ACC112 (cell line): Measurements from ENCODE around the gene LSM14B.
"Not testable (repeated sequence)": the region's sequence is repeated elsewhere in the genome, so short reads cannot be mapped to it uniquely, and the experiment has no call there.

Source experiments
- H2AFZ ChIP-seq: fragments of 200-600 bp; sonication (generic); one replicate; pipeline ENCODE4 v1.6.0; 2017; ENCODE audit warnings: antibody characterized with exemption, low read length; ENCODE audit not compliant: unreplicated experiment
- H3K27ac ChIP-seq: fragments of 200-600 bp; sonication (generic); 2 replicates; pipeline ENCODE4 v1.5.1; 2014; ENCODE audit warnings: low read depth, mild to moderate bottlenecking, antibody characterized with exemption, low read length, moderate library complexity
- H3K27me3 ChIP-seq: fragments of 200-600 bp; sonication (generic); 2 replicates; pipeline ENCODE4 v1.6.1; 2014; ENCODE audit warnings: mild to moderate bottlenecking, antibody characterized with exemption, low read length, moderate library complexity, mixed read lengths; ENCODE audit not compliant: insufficient read depth
- H3K36me3 ChIP-seq: fragments of 200-600 bp; sonication (generic); 2 replicates; pipeline ENCODE4 v1.6.1; 2016; ENCODE audit warnings: mild to moderate bottlenecking, antibody characterized with exemption, low read length, moderate library complexity, mixed read lengths; ENCODE audit not compliant: insufficient read depth
- H3K4me1 ChIP-seq: fragments of 200-600 bp; sonication (generic); one replicate; pipeline ENCODE4 v1.6.1; 2016; ENCODE audit warnings: low read length, mixed read lengths; ENCODE audit not compliant: insufficient read depth, unreplicated experiment, control insufficient read depth
- H3K4me3 ChIP-seq: fragments of 200-600 bp; sonication (generic); 2 replicates; pipeline ENCODE4 v1.5.1; 2014; ENCODE audit warnings: mild to moderate bottlenecking, low read depth, low read length
- H3K79me2 ChIP-seq: fragments of 200-600 bp; sonication (generic); one replicate; pipeline ENCODE4 v1.6.0; 2016; ENCODE audit warnings: low read length; ENCODE audit not compliant: control insufficient read depth, unreplicated experiment, insufficient read depth

Gene LSM14B

GRCh38 chr20:62121776-62122653, at the start of gene LSM14B:
LSM14B (plus strand) TSS chr20:62122475; CDS start chr20:62122667, 192 bp downstream.
- Histone ChIP-seq H3K27ac (peak within 1 kb of the TSS; percentile 90), H3K4me3 (peak within 1 kb of the TSS; percentile 92), H3K36me3 (peaks cover 7% of the 10 kb centered on the region; the same call in 1 of the 2 replicates), H2AFZ (peak within 1 kb of the TSS; percentile 77), H3K79me2 (peaks cover 19% of the 10 kb centered on the region), H3K27me3 (peaks cover 21% of the 10 kb centered on the region), H3K4me1 (peaks cover 8% of the 10 kb centered on the region)

DNA sequence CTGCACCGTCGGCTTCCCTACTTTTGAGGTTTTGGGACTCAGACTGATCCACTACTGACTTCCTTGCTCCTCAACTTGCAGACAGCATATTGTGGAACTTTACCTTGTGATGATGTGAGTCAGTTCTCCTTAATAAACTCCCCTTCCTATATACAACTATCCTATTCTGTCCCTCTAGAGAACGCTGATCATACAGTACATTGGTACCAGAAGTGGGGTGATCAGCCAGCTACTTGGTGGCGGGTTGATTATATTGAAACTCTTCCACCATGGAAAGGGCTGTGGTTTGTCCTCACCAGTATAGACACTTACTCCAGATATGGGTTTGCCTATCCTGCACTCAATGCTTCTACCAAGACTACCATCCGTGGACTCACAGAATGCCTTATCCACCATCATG, 49.0 kb upstream of the LSM14B start:
- Histone ChIP-seq H3K4me1 (no peaks in the 10 kb centered on the region), H3K27ac (no peak overlapping the region), H3K27me3 (peaks cover 5% of the 10 kb centered on the region; the same call in 1 of the 2 replicates), H2AFZ (no peak overlapping the region), H3K4me3 (no peak overlapping the region), H3K36me3 (no peaks in the 10 kb centered on the region), H3K79me2 (no peaks in the 10 kb centered on the region)

DNA sequence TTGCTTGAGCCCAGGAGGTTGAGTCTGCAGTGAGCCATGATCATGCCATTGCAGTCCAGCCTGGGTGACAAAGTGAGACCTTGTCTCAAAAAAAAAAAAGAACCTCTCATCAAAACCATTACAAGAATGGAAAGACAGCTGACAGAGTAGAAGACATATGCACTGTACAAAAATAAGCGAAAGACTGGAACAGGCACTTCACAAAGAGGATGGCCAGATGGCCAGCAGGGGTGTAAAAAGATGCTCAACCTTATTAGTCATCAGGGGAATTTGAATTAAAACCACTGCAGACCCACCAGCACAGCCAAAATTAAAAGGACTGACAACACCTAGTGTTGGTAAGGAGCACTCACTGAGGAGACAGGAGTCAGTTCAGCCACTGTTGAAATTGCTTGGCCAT, 43.1 kb upstream of the LSM14B start:
- Histone ChIP-seq H3K4me1 (no peaks in the 10 kb centered on the region), H3K27ac (no peak overlapping the region), H3K79me2 (no peaks in the 10 kb centered on the region), H3K27me3 (peaks cover 28% of the 10 kb centered on the region), H2AFZ (no peak overlapping the region), H3K36me3 (no peaks in the 10 kb centered on the region), H3K4me3 (no peak overlapping the region)

DNA sequence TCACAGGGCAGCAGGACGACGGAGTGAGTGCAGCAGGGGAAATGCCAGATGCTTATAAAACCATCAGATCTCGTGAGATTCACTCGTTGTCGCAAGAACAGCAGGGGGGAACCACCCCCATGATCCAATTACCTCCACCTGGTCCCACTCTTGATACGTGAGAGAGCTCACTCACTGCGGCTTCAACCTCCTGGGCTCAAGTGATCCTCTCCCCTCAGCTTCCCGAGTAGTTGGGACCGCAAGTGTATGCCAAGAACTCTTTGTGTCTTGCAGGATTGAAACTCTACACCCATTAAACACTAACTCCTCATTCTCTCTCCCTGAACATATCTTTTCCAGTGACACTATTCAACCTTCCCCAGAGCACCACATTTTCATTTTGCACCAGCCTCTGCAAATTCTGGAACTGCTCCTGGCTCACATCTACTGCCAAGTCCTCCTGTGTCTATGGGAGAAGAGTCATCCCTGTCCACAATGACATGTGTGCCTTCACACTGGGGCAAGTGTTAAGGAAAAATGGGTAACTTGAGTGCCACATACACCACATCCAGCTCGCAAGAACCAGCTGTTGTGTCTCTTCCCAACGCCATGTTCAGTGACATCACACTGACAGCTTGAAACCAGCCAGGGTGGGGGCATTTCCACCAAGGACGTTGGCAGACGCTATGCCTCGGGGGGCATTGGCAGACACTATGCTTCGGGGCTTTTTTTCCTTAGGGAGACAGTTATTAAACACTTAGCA, 41.9 kb upstream of the LSM14B start:
- no peak overlapping the region for H3K27ac ChIP-seq
- peaks cover 33% of the 10 kb centered on the region for H3K27me3 ChIP-seq
- H3K4me1 ChIP-seq, result no peaks in the 10 kb centered on the region
- H2AFZ ChIP-seq, result no peak overlapping the region
- H3K79me2 ChIP-seq, result no peaks in the 10 kb centered on the region
- no peaks in the 10 kb centered on the region for H3K36me3 ChIP-seq
- H3K4me3 ChIP-seq, result no peak overlapping the region

DNA sequence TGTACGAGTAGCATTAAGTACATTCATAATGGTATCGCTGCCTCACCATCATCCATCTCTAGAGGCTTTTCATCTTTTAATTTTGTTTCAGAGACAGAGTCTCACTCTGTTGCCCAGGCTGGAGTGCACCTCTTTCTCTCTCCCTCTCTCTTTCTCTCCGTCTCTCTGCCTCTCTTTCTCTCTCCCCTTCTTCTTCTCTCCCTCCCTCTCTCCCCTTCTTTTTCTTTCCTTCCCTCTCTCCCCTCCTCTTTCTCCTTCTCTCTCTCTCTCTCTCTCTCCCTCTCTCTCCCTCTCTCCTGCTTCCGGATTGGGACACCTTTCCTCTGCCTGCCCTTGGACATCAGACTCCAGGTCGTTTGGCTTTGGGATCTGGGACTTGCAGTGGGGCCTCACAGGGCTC, 39.0 kb upstream of the LSM14B start:
- H3K27ac ChIP-seq, result no peak overlapping the region
- H2AFZ ChIP-seq, result no peak overlapping the region
- peaks cover 45% of the 10 kb centered on the region for H3K27me3 ChIP-seq
- no peaks in the 10 kb centered on the region for H3K79me2 ChIP-seq
- H3K4me3 ChIP-seq, result no peak overlapping the region
- peaks cover 3% of the 10 kb centered on the region for H3K4me1 ChIP-seq
- no peaks in the 10 kb centered on the region for H3K36me3 ChIP-seq

DNA sequence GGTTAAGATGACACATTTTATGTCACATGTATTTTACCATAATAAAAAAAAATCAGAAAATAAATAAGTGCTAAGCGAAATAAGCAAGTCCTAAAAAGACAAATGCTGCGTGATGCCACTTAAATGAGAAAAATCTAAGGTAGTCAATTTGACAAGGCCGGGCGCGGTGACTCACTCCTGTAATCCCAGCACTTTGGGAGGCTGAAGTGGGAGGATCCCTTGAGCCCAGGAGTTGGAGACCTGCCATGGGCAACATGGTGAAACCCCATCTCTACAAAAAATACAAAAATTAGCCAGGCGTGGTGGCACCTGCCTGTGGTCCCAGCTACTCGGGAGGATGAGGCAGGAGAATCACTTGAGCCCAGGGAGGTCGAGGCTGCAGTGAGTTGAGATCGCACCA, 38.1 kb upstream of the LSM14B start:
- H3K36me3 ChIP-seq, H2AFZ ChIP-seq, H3K4me1 ChIP-seq, H3K4me3 ChIP-seq, H3K79me2 ChIP-seq, H3K27ac ChIP-seq: not testable (repeated sequence)
- H3K27me3 ChIP-seq, result peaks cover 42% of the 10 kb centered on the region

DNA sequence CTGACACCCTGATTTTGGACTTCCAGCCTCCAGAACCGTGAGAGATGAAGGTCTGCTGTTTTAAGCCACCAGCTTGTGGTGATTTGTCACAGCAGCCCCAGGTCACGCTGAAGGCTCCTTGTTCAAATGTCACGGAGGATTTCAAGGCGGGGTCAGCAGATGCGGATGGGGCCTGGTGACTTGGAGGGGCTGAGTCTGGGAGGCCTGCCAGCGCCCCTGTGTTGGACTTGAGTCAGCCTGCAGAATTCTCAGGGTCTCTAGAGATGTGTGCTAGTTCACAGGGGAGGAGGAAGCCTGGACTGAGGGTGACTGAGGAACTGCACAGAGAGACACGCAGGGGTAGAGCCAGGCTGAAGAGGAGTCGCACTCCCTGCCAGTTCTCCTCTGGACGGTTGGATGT, 37.1 kb upstream of the LSM14B start:
- Histone ChIP-seq H3K4me1 (peaks cover 3% of the 10 kb centered on the region), H3K79me2 (no peaks in the 10 kb centered on the region), H3K27ac (no peak overlapping the region), H2AFZ (no peak overlapping the region), H3K36me3 (no peaks in the 10 kb centered on the region), H3K27me3 (peaks cover 38% of the 10 kb centered on the region), H3K4me3 (no peak overlapping the region)

GRCh38 chr20:62087227-62087626, 35.0 kb upstream of the LSM14B start:
- H2AFZ ChIP-seq, result no peak overlapping the region
- H3K4me1 ChIP-seq, result peaks cover 3% of the 10 kb centered on the region
- H3K4me3 ChIP-seq, result no peak overlapping the region
- peaks cover 31% of the 10 kb centered on the region for H3K27me3 ChIP-seq
- H3K27ac ChIP-seq, result no peak overlapping the region
- no peaks in the 10 kb centered on the region for H3K79me2 ChIP-seq
- no peaks in the 10 kb centered on the region for H3K36me3 ChIP-seq

DNA sequence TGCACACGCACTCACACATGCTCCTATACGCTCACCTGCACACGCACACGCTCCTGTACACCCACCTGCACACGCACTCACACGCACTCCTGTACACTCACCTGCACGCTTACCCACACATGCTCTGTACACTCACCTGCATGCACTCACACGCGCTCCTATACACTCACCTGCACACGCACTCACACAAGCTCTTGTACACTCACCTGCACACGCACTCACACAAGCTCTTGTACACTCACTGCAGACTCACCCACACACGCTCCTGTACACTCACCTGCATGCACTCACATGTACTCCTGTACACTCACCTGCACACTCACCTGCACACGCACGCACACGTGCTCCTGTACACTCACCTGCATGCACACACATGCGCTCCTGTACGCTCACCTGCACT, 34.6 kb upstream of the LSM14B start:
- Histone ChIP-seq H3K4me1 (peaks cover 3% of the 10 kb centered on the region), H3K79me2 (no peaks in the 10 kb centered on the region), H3K27me3 (peaks cover 30% of the 10 kb centered on the region), H2AFZ (no peak overlapping the region), H3K27ac (no peak overlapping the region), H3K36me3 (no peaks in the 10 kb centered on the region), H3K4me3 (no peak overlapping the region)

GRCh38 chr20:62088258-62089127, 33.8 kb upstream of the LSM14B start:
- peaks cover 3% of the 10 kb centered on the region for H3K4me1 ChIP-seq
- peaks cover 25% of the 10 kb centered on the region for H3K27me3 ChIP-seq
- no peak overlapping the region for H2AFZ ChIP-seq
- no peaks in the 10 kb centered on the region for H3K36me3 ChIP-seq
- H3K27ac ChIP-seq, result no peak overlapping the region
- H3K4me3 ChIP-seq, result no peak overlapping the region
- no peaks in the 10 kb centered on the region for H3K79me2 ChIP-seq
